H9 (cell line): ENCODE results near the gene CEP44. TPM values are rescaled to one million over a fixed set of nuclear protein-coding genes. Genes with fewer than 3 reads are reported as not detected.

Source experiments
- DNase-seq: peaks from one replicate; pipeline ENCODE4 v3.0.0-alpha.2; 2017
- H2AFZ ChIP-seq: one replicate; pipeline ENCODE4 v1.6.1; 2013; ENCODE audit warnings: mild to moderate bottlenecking, low read length, control low read depth, moderate library complexity
- H2AK5ac ChIP-seq: 2 replicates; pipeline ENCODE4 v1.6.1; 2013; ENCODE audit warnings: low read length, control low read depth, mixed read lengths; ENCODE audit not compliant: insufficient read length
- H2BK120ac ChIP-seq: one replicate; pipeline ENCODE4 v1.6.1; 2013; ENCODE audit warnings: low read depth, mild to moderate bottlenecking, low read length, control low read depth, inconsistent platforms; ENCODE audit not compliant: poor library complexity, severe bottlenecking
- H2BK12ac ChIP-seq: 2 replicates; pipeline ENCODE4 v1.6.1; 2013; ENCODE audit warnings: low read length, control low read depth, mixed read lengths, low read depth; ENCODE audit not compliant: insufficient read length
- H2BK15ac ChIP-seq: 2 replicates; pipeline ENCODE4 v1.6.1; 2013; ENCODE audit warnings: low read depth, low read length, control low read depth
- H2BK20ac ChIP-seq: one replicate; pipeline ENCODE4 v1.6.1; 2013; ENCODE audit warnings: low read depth, mild to moderate bottlenecking, low read length, control low read depth, inconsistent platforms; ENCODE audit not compliant: poor library complexity, severe bottlenecking
- H2BK5ac ChIP-seq: 2 replicates; pipeline ENCODE4 v1.6.1; 2013; ENCODE audit warnings: low read length, control low read depth, mixed read lengths; ENCODE audit not compliant: insufficient read length
- H3K14ac ChIP-seq: 2 replicates; pipeline ENCODE4 v1.6.1; 2013; ENCODE audit warnings: low read length, control low read depth; ENCODE audit not compliant: insufficient read depth
- H3K18ac ChIP-seq: 2 replicates; pipeline ENCODE4 v1.6.1; 2013; ENCODE audit warnings: low read depth, mild to moderate bottlenecking, mixed read lengths, low read length, control low read depth; ENCODE audit not compliant: insufficient read length
- H3K23ac ChIP-seq: 2 replicates; pipeline ENCODE4 v1.6.1; 2013; ENCODE audit warnings: low read length, control low read depth, mixed read lengths, low read depth; ENCODE audit not compliant: insufficient read length
- H3K23me2 ChIP-seq: 2 replicates; pipeline ENCODE4 v1.6.1; 2013; ENCODE audit warnings: low read depth, mild to moderate bottlenecking, mixed read lengths, low read length, control low read depth; ENCODE audit not compliant: insufficient read length, poor library complexity, severe bottlenecking
- H3K27ac ChIP-seq: 2 replicates; pipeline ENCODE4 v1.5.1; 2013; ENCODE audit warnings: low read length, control low read depth, mixed read lengths, low read depth; ENCODE audit not compliant: insufficient read length
- H3K27me3 ChIP-seq: 2 replicates; pipeline ENCODE4 v1.6.1; 2013; ENCODE audit warnings: low read length, control low read depth, inconsistent platforms; ENCODE audit not compliant: insufficient read depth
- H3K4ac ChIP-seq: 2 replicates; pipeline ENCODE4 v1.6.1; 2013; ENCODE audit warnings: low read depth, mild to moderate bottlenecking, control low read depth, inconsistent platforms, low read length, moderate library complexity
- H3K4me1 ChIP-seq: 2 replicates; pipeline ENCODE4 v1.6.1; 2013; ENCODE audit warnings: low read length, control low read depth, inconsistent platforms; ENCODE audit not compliant: insufficient read depth
- H3K4me2 ChIP-seq: 2 replicates; pipeline ENCODE4 v1.6.1; 2013; ENCODE audit warnings: low read length, control low read depth, mixed read lengths; ENCODE audit not compliant: insufficient read length, insufficient read depth
- H3K56ac ChIP-seq: 2 replicates; pipeline ENCODE4 v1.6.1; 2013; ENCODE audit warnings: low read depth, mild to moderate bottlenecking, mixed read lengths, low read length, control low read depth; ENCODE audit not compliant: insufficient read length
- H3K79me1 ChIP-seq: 2 replicates; pipeline ENCODE4 v1.6.1; 2013; ENCODE audit warnings: low read depth, mild to moderate bottlenecking, moderate library complexity, low read length, control low read depth, inconsistent platforms; ENCODE audit not compliant: insufficient read depth, poor library complexity, severe bottlenecking
- H3K79me2 ChIP-seq: 2 replicates; pipeline ENCODE4 v1.6.1; 2013; ENCODE audit warnings: low read length, control low read depth, inconsistent platforms; ENCODE audit not compliant: insufficient read depth
- H3K9ac ChIP-seq: 2 replicates; pipeline ENCODE4 v1.6.1; 2013; ENCODE audit warnings: low read length, control low read depth, mixed read lengths; ENCODE audit not compliant: insufficient read length; ENCODE audit errors: extremely low read depth
- H3K9me3 ChIP-seq: one replicate; pipeline ENCODE4 v1.6.1; 2013; ENCODE audit warnings: low read depth, low read length, inconsistent platforms; ENCODE audit not compliant: control insufficient read depth
- H3T11ph ChIP-seq: one replicate; pipeline ENCODE4 v1.6.1; 2013; ENCODE audit warnings: mild to moderate bottlenecking, low read length, control low read depth, inconsistent platforms
- H4K20me1 ChIP-seq: one replicate; pipeline ENCODE4 v1.6.1; 2013; ENCODE audit not compliant: control insufficient read depth, insufficient read length, insufficient read depth
- H4K5ac ChIP-seq: 2 replicates; pipeline ENCODE4 v1.6.1; 2013; ENCODE audit warnings: low read depth, mild to moderate bottlenecking, mixed read lengths, low read length, control low read depth; ENCODE audit not compliant: insufficient read length
- H4K8ac ChIP-seq: replicated peaks from 2 replicates; pipeline ENCODE4 v1.6.1; 2013; ENCODE audit warnings: low read length, control low read depth, mixed read lengths, low read depth; ENCODE audit not compliant: insufficient read length
- H4K91ac ChIP-seq: 2 replicates; pipeline ENCODE4 v1.6.1; 2013; ENCODE audit warnings: low read depth, mild to moderate bottlenecking, moderate library complexity, mixed read lengths, low read length, control low read depth; ENCODE audit not compliant: insufficient read length
- H3K27ac Mint-ChIP-seq, 3 experiments: 2 replicates in 2 of 3; 3 replicates in 1 of 3; pipeline ENCODE4 v1.8.0; 2020 to 2021; ENCODE audit warnings: mixed read lengths in 3 of 3, mild to moderate bottlenecking in 1 of 3, moderate library complexity in 1 of 3
- H3K27me3 Mint-ChIP-seq: 2 replicates; pipeline ENCODE4 v1.8.0; 2021; ENCODE audit warnings: low read depth, mild to moderate bottlenecking, moderate library complexity, mixed read lengths
- H3K36me3 Mint-ChIP-seq, 3 experiments: 2 replicates in 2 of 3; 3 replicates in 1 of 3; pipeline ENCODE4 v1.8.0; 2020 to 2021; ENCODE audit warnings: low read depth in 3 of 3, mixed read lengths in 3 of 3; ENCODE audit not compliant: insufficient read depth in 1 of 3
- H3K4me1 Mint-ChIP-seq, 2 experiments: 2 replicates each; pipeline ENCODE4 v1.8.0; 2020; ENCODE audit warnings: mixed read lengths in 2 of 2
- H3K4me3 Mint-ChIP-seq, 2 experiments: 2 replicates in 1 of 2; 3 replicates in 1 of 2; pipeline ENCODE4 v1.8.0; 2020 to 2021; ENCODE audit warnings: mild to moderate bottlenecking in 2 of 2, mixed read lengths in 2 of 2, moderate library complexity in 1 of 2
- H3K9me3 Mint-ChIP-seq, 2 experiments: 2 replicates in 1 of 2; 3 replicates in 1 of 2; pipeline ENCODE4 v1.8.0; 2020; ENCODE audit warnings: mild to moderate bottlenecking in 2 of 2, mixed read lengths in 2 of 2, moderate library complexity in 1 of 2
- WGBS: extraction: QIAGEN DNeasy Blood & Tissue Kit; methylation state at CpG from one replicate; pipeline ENCODE4 v1.1.7; 2013; ENCODE audit warnings: missing lambda C conversion rate, low lambda C conversion rate, mixed read lengths; ENCODE audit not compliant: insufficient read length; ENCODE audit errors: extremely low coverage; 5-methylcytosine and 5-hydroxymethylcytosine counted together
- total RNA-seq: library from RNA; stranded (reverse); gene quantifications from 2 replicates; pipeline ENCODE4 v1.2.1, GENCODE V29; 2021
- TF ChIP-seq, protein P1 (sequence below): fragments of 200-600 bp; sonication (generic); conservative IDR thresholded peaks from 3 replicates; pipeline ENCODE4 v1.8.0; 2021; ENCODE audit warnings: antibody characterized with exemption, mild to moderate bottlenecking

Gene CEP44
- total RNA-seq, 1 experiment from 2014 or later, result 16.5 TPM

DNA sequence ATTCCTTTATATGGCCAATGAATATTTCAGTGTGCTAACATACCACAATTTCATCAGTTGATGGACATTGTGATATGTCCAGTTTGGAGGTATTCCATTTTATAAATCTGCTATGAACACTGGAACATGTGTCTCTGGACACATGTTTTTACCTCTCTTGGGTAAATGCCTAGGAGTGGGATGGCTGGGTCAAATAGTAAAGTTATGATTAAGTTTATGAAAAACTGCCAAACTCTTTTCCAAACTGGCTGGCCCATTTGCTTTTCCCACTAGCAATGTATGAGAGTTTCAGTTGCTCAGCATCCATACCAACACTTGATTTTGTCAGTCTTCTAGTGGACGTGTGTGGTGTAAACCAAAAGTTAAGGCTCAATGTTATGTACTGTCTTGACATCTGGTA is 40.5 kb downstream of the CEP44 start:
- Mint-ChIP-seq H3K27ac (no peak overlapping the region), H3K36me3 (no peaks in the 10 kb centered on the region), H3K4me3 (no peak overlapping the region), H3K4me1 (no peaks in the 10 kb centered on the region), H3K9me3 (no peaks in the 10 kb centered on the region), H3K27me3 (no peaks in the 10 kb centered on the region)
- Histone ChIP-seq H3K79me2 (no peaks in the 10 kb centered on the region), H2BK20ac (no peak overlapping the region), H3K56ac (no peak overlapping the region), H3K9me3 (no peaks in the 10 kb centered on the region), H2BK120ac (no peak overlapping the region), H2AK5ac (no peak overlapping the region), H3K79me1 (no peaks in the 10 kb centered on the region), H3K14ac (no peak overlapping the region), H3K9ac (no peak overlapping the region), H3K4ac (no peak overlapping the region), H3K4me1 (no peaks in the 10 kb centered on the region), H2BK12ac (no peak overlapping the region), H3T11ph (no peak overlapping the region), H3K27me3 (no peaks in the 10 kb centered on the region), H3K18ac (no peak overlapping the region), H3K23me2 (no peaks in the 10 kb centered on the region), H2BK5ac (no peak overlapping the region), H2BK15ac (no peak overlapping the region), H3K4me2 (no peak overlapping the region), H3K23ac (no peak overlapping the region), H4K8ac (no peak overlapping the region), H4K5ac (no peak overlapping the region), H3K27ac (no peak overlapping the region), H2AFZ (no peak overlapping the region), H4K20me1 (no peaks in the 10 kb centered on the region), H4K91ac (no peak overlapping the region)
- DNase-seq, result no peak
- TF ChIP-seq, protein P1, sequence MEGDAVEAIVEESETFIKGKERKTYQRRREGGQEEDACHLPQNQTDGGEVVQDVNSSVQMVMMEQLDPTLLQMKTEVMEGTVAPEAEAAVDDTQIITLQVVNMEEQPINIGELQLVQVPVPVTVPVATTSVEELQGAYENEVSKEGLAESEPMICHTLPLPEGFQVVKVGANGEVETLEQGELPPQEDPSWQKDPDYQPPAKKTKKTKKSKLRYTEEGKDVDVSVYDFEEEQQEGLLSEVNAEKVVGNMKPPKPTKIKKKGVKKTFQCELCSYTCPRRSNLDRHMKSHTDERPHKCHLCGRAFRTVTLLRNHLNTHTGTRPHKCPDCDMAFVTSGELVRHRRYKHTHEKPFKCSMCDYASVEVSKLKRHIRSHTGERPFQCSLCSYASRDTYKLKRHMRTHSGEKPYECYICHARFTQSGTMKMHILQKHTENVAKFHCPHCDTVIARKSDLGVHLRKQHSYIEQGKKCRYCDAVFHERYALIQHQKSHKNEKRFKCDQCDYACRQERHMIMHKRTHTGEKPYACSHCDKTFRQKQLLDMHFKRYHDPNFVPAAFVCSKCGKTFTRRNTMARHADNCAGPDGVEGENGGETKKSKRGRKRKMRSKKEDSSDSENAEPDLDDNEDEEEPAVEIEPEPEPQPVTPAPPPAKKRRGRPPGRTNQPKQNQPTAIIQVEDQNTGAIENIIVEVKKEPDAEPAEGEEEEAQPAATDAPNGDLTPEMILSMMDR, result no peak
- WGBS, result no CpG with 5 or more reads among the region's 1 CpG
